Prostate gland (tissue), 2 donors: ENCODE results near the gene AVPR1B.

Experiments used
- POLR2A ChIP-seq: fragments of 450-650 bp; IDR thresholded peaks from one replicate; pipeline ENCODE4 v1.6.1; 2016; ENCODE audit warnings: antibody characterized with exemption, mild to moderate bottlenecking
- POLR2AphosphoS5 ChIP-seq: sonication (generic); formaldehyde crosslinking; IDR thresholded peaks from one replicate; pipeline ENCODE4 v1.6.1; 2017; ENCODE audit warnings: antibody characterized with exemption
- TF ChIP-seq, protein P1 (sequence below), 4 experiments: fragments of 200-600 bp in 2 of 4; fragments of 450-650 bp in 2 of 4; sonication (generic) in 2 of 4; IDR thresholded peaks; 1 replicate in 3 of 4; 2 replicates in 1 of 4; pipeline ENCODE4 v1.5.1; 2016 to 2019; ENCODE audit warnings: antibody characterized with exemption in 4 of 4, mild to moderate bottlenecking in 2 of 4, moderate library complexity in 2 of 4

DNA sequence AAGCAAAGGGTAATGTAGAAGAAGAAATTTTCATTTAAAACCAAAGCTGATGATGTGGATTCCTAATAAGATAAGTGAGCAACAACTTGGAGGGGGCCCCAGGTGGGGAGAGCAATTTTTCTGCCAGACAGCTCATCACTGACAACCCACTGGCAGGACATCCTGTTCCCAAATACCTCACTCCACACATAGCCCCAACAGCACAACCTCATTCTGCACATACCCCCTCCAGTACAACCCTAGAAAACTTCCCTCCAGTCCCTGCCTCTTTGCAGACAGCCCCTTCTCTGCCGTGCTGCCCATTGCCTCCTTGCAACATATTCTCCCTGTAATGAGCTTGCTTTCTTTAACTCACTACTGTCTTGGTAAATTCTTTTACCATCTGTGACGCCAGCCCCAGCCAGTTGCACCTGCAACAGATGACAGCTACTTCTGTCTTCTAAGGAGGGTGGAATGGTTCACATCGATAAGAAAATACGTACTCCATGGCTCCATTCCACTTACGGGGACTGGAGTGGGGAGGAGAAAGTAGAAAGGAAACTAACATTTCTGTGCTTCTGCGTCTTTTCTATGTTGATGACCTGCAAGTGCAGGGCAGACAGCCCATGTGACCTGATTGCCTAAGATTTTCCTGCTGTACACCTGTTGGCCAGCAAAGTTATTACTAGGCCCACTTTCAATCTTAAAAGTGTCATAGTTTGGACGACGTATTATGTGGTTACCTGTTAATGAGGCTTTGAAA lies 49.5 kb downstream of the AVPR1B start:
- no peak for TF ChIP-seq POLR2A
- TF ChIP-seq, protein P1, sequence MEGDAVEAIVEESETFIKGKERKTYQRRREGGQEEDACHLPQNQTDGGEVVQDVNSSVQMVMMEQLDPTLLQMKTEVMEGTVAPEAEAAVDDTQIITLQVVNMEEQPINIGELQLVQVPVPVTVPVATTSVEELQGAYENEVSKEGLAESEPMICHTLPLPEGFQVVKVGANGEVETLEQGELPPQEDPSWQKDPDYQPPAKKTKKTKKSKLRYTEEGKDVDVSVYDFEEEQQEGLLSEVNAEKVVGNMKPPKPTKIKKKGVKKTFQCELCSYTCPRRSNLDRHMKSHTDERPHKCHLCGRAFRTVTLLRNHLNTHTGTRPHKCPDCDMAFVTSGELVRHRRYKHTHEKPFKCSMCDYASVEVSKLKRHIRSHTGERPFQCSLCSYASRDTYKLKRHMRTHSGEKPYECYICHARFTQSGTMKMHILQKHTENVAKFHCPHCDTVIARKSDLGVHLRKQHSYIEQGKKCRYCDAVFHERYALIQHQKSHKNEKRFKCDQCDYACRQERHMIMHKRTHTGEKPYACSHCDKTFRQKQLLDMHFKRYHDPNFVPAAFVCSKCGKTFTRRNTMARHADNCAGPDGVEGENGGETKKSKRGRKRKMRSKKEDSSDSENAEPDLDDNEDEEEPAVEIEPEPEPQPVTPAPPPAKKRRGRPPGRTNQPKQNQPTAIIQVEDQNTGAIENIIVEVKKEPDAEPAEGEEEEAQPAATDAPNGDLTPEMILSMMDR (IDR thresholded peaks at IDR 0.05), result no peak
- no peak for TF ChIP-seq POLR2AphosphoS5
